ENCODE data around the gene CR1.
"Not testable (repeated sequence)": the region's sequence is repeated elsewhere in the genome, so short reads cannot be mapped to it uniquely, and the experiment has no call there.

CR1 gene

DNA sequence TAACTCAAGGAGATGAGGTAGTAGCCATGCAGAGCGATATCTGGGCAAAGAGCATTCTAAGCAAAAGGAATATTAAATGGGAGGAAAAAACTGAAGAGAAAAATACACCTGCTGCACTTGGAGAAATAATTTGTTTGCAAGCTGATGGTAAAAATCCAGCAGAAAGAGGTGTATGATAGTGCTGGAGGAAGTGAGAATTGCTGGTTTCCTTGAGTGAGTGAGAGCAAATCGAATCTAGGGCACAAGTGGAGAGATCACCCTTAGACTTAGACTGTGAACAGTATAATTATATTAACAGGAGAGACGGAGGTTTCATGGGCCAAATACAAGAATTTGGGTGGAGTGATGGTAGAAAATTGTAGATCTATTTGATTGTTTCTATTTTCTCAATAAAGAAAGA is 2.7 kb upstream of the CR1 start:
- Mint-ChIP-seq H3K4me1 (ENCODE audit: low read depth) (peaks cover 21% of the 10 kb centered on the region), H3K36me3 (ENCODE audit: low read depth) (peaks cover 6% of the 10 kb centered on the region), H3K27me3 (no peaks in the 10 kb centered on the region), H3K27ac (no peak overlapping the region), H3K9me3 (no peaks in the 10 kb centered on the region), H3K4me3 (no peak overlapping the region)
- intact Hi-C loops (cut with micrococcal nuclease), result no loop called here

DNA sequence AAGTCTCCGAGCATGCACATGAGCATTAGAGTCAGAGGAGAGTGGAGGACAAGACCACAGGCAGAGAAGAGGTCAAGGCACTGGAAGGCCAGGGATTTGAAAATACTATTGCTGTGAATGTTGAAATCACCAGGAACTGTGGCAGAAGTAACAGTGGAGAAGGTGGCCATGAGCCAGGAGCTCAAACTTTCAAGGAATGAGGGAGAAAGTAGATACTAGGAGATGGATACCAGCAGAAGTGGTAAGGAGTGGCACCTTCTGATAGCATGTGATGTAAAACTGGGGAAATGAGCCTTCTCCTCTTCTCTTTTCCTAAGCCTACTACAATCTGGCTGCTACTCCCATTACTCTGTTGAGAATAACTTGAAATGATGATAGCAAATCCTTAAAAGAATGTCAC is 1.8 kb upstream of the CR1 start:
- H3K4me1 Mint-ChIP-seq (ENCODE audit: low read depth), result peaks cover 28% of the 10 kb centered on the region
- peaks cover 6% of the 10 kb centered on the region for H3K36me3 Mint-ChIP-seq (ENCODE audit: low read depth)
- no peaks in the 10 kb centered on the region for H3K9me3 Mint-ChIP-seq
- no peaks in the 10 kb centered on the region for H3K27me3 Mint-ChIP-seq
- H3K4me3 Mint-ChIP-seq, result no peak overlapping the region
- no peak overlapping the region for H3K27ac Mint-ChIP-seq
- intact Hi-C loops (cut with micrococcal nuclease), result no loop called here

DNA sequence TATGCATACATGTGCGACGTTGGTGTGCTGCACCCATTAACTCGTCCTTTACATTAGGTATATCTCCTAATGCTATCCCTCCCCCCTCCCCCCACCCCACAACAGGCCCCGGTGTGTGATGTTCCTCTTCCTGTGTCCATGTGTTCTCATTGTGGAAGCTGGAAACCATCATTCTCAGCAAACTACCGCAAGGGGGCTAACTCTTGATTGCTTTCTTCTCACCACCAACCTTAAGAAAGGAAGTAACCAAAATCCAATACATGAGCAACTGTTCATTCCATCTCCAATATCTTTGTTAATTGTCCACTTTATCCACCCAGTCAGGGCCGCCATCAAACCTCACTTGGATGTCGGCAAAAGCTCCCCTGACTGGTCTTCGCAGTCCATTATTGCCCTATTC is 676 bp upstream of the CR1 start:
- peaks cover 29% of the 10 kb centered on the region for H3K4me1 Mint-ChIP-seq (ENCODE audit: low read depth)

DNA sequence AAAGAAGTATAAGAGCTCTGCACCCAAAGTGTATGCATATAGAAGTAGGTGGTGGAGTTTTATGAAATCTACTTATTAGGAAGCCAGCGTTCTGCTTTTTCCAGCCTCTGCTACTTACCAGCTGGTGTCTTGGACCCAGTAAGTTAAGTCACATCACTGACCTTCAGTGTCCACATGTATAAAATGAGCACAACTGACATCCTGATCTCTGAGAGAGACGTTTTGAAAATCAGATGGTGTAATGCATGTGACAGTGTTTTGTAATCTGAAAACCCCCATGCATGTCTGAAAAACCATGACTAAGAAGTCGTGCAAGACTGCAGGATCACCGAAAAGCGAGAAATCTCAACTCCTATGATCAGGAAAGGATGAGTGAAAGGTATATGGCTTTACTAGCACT is 2.0 kb downstream of the CR1 start:
- Mint-ChIP-seq H3K27me3 (no peaks in the 10 kb centered on the region), H3K4me1 (ENCODE audit: low read depth) (peaks cover 34% of the 10 kb centered on the region), H3K9me3 (no peaks in the 10 kb centered on the region), H3K36me3 (ENCODE audit: low read depth) (peaks cover 6% of the 10 kb centered on the region), H3K27ac (no peak overlapping the region), H3K4me3 (peak overlapping the region; percentile 17)
- intact Hi-C loops (cut with micrococcal nuclease), result loop anchor here (2.0 kb wide), 3 partner anchors 91 to 413 kb away; no protein-coding TSS in a partner anchor

More for the DNA sequence above, 676 bp upstream of the CR1 start:
- intact Hi-C loops (cut with micrococcal nuclease); H3K27me3 Mint-ChIP-seq; H3K9me3 Mint-ChIP-seq; H3K36me3 Mint-ChIP-seq (ENCODE audit: low read depth): not testable (repeated sequence)
- H3K4me3 Mint-ChIP-seq, result peak overlapping the region; percentile 95
- H3K27ac Mint-ChIP-seq, result peak overlapping the region; percentile 95

DNA sequence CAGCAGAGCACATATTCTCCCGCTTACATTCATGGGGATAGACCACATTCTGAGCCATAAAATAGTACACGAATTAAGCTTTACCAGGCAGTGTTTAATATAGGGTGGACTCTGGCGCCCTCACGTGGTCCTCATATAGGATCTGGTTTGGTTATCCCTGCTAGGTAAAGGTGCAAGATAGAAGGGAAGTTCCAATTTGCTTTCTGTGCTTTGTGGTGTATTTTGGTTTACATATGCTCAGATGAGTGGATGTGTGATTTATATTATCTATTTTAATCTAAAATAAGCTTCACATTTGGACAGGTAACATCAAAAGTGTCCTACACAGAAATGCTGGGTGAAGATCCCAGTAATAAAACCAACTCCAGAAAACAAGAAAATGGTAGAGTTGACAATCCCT is 3.6 kb downstream of the CR1 start:
- H3K4me3 Mint-ChIP-seq, result no peak overlapping the region
- peaks cover 34% of the 10 kb centered on the region for H3K4me1 Mint-ChIP-seq (ENCODE audit: low read depth)
- H3K27me3 Mint-ChIP-seq, result no peaks in the 10 kb centered on the region
- peaks cover 6% of the 10 kb centered on the region for H3K36me3 Mint-ChIP-seq (ENCODE audit: low read depth)
- intact Hi-C loops (cut with micrococcal nuclease), result loop anchor here (2.0 kb wide), 3 partner anchors 93 to 415 kb away; no protein-coding TSS in a partner anchor
- H3K9me3 Mint-ChIP-seq, result no peaks in the 10 kb centered on the region
- H3K27ac Mint-ChIP-seq, result no peak overlapping the region

DNA sequence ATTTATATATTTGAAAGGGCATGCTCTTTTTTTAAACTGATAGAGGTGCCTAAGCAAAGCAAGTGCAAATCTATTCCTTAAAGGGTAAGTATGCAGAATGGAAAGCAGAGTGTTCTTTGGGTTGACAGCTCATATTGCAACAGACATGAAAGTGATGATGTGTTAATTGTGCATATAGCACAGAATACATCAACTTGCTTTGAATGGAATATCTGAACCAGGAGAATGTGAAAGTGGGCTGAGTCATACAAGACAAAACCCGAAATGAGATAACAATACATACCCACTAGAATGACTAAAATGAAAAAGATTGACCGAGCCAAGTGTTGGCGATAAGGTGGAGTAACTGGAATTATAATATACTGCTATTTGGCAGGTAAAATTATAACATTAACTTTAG is 4.3 kb downstream of the CR1 start:
- H3K36me3 Mint-ChIP-seq (ENCODE audit: low read depth), result peaks cover 6% of the 10 kb centered on the region
- peaks cover 33% of the 10 kb centered on the region for H3K4me1 Mint-ChIP-seq (ENCODE audit: low read depth)
- H3K27me3 Mint-ChIP-seq, result no peaks in the 10 kb centered on the region
- H3K9me3 Mint-ChIP-seq, result no peaks in the 10 kb centered on the region
- H3K27ac Mint-ChIP-seq, result no peak overlapping the region
- intact Hi-C loops (cut with micrococcal nuclease), result no loop called here
- no peak overlapping the region for H3K4me3 Mint-ChIP-seq

DNA sequence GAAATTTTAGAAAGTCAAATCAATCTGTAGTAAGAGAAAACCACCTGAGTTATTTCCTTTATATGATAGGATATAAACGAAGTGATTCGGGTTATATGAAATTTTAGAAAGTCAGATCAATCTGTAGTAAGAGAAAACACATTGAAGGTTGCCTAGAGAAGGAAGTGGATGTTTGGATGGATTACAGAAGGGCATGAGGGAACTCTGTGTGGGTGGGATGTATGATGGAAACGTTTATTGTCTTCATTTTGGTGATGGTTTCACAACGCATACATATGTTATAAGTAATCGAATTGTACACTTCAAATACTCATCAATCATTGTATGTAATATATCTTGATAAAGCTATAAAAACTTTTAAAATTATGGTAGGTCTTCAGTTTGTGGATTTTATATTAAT is 5.1 kb downstream of the CR1 start:
- peaks cover 6% of the 10 kb centered on the region for H3K36me3 Mint-ChIP-seq (ENCODE audit: low read depth)
- H3K27me3 Mint-ChIP-seq, result no peaks in the 10 kb centered on the region
- peaks cover 26% of the 10 kb centered on the region for H3K4me1 Mint-ChIP-seq (ENCODE audit: low read depth)
- no peak overlapping the region for H3K4me3 Mint-ChIP-seq
- intact Hi-C loops (cut with micrococcal nuclease), result no loop called here
- H3K9me3 Mint-ChIP-seq, result no peaks in the 10 kb centered on the region
- no peak overlapping the region for H3K27ac Mint-ChIP-seq

DNA sequence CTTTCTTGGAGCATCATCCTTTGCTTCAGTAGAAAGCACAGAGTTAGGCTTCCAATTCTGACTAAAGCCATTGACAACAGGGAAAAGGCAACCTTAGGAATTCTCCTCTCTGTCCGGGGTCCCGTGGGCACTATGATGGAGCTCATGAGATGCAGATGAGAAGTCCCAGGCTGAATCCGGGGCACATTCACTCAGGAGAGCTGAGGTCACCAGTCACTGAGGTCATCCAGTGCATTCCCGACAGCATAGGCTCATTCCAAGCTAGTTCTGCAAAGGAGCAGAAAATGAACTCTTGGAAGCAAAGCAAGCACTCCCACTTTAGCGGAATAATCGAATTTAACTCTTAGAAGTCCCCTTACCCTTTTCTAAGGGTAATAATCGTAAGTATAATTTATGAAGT is 6.8 kb downstream of the CR1 start:
- H3K9me3 Mint-ChIP-seq, result no peaks in the 10 kb centered on the region
- intact Hi-C loops (cut with micrococcal nuclease), result no loop called here
- H3K4me3 Mint-ChIP-seq, result no peak overlapping the region
- H3K36me3 Mint-ChIP-seq (ENCODE audit: low read depth), result peaks cover 19% of the 10 kb centered on the region
- H3K27me3 Mint-ChIP-seq, result no peaks in the 10 kb centered on the region
- H3K27ac Mint-ChIP-seq, result no peak overlapping the region
- peaks cover 17% of the 10 kb centered on the region for H3K4me1 Mint-ChIP-seq (ENCODE audit: low read depth)

DNA sequence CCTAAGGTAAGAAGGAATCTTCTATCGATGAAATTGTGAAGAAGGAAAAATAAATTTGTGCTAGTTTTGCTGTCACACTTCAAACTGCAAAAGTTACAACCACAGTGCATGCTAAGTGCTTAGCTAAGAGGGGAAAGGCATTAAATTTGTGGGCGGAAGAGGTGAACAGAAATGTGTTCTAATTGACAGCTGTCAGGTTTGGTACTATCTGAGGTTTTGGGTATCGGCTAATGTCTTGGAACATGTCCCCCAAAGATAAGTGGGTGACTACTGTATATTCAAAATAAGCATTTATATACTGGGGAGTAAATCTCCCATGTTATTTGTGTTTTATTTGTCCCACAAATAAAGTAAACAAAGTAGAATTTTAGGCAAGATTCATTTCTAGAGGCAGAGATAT is 8.0 kb downstream of the CR1 start:
- peaks cover 25% of the 10 kb centered on the region for H3K36me3 Mint-ChIP-seq (ENCODE audit: low read depth)
- H3K4me1 Mint-ChIP-seq (ENCODE audit: low read depth), result peaks cover 8% of the 10 kb centered on the region
- no peaks in the 10 kb centered on the region for H3K27me3 Mint-ChIP-seq
- no peaks in the 10 kb centered on the region for H3K9me3 Mint-ChIP-seq
- no peak overlapping the region for H3K27ac Mint-ChIP-seq
- intact Hi-C loops (cut with micrococcal nuclease), result no loop called here
- H3K4me3 Mint-ChIP-seq, result no peak overlapping the region

DNA sequence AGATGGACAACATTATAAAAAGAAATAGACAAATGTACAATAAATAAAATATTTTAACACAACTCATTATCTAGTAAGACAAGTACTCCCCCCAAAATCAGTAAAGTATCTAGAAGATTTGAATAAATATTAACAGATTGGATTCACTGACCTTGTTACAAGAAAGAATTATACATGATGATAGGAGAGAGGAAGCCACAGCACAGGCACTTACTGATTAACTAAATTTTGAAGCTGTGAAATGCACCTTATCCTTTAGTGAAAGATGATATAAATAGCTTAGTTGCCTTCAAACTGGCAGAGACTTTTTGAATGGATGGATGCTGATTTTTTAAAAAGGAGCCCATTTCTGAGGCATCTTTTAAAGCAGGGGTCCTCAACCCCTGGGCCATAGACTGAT is 8.5 kb downstream of the CR1 start:
- H3K27ac Mint-ChIP-seq, result no peak overlapping the region
- no peaks in the 10 kb centered on the region for H3K27me3 Mint-ChIP-seq
- H3K4me3 Mint-ChIP-seq, result no peak overlapping the region
- H3K9me3 Mint-ChIP-seq, result no peaks in the 10 kb centered on the region
- peaks cover 25% of the 10 kb centered on the region for H3K36me3 Mint-ChIP-seq (ENCODE audit: low read depth)
- intact Hi-C loops (cut with micrococcal nuclease), result no loop called here
- H3K4me1 Mint-ChIP-seq (ENCODE audit: low read depth), result peaks cover 5% of the 10 kb centered on the region

DNA sequence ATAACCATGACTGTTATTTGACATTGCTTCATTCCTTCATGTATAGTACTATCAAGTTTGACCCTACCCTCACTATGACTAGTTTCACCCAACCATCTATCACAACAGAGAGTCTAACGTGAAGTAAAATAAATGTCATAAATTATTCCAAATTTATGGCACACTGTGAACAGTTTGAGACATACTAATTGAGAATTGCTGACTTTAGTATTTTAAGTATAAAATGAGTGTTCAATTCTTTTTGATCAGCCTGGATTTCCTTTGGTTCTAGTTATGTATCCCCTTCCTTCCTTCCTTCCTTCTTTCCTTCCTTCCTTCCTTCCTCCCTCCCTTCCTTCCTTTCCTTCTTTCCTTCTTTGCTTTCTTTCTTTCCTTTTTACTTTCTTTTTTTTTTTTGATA is 14.5 kb downstream of the CR1 start:
- Mint-ChIP-seq H3K9me3 (no peaks in the 10 kb centered on the region), H3K27ac (no peak overlapping the region), H3K36me3 (ENCODE audit: low read depth) (peaks cover 64% of the 10 kb centered on the region), H3K4me1 (ENCODE audit: low read depth) (no peaks in the 10 kb centered on the region), H3K27me3 (no peaks in the 10 kb centered on the region), H3K4me3 (no peak overlapping the region)
- intact Hi-C loops (cut with micrococcal nuclease), result no loop called here

DNA sequence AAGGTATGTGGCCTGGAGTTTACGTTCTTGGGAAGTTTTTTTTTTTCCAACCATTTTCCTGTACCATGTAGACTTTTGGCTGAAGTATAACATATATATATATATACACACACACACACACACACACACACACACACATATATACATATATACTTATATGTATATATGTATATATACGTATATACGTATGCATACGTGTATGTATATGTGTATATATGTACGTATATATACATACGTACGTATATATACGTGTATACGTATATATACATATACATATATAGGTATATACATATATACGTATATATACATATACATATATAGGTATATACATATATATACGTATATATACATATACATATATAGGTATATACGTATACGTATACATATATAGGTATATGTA is 18.9 kb downstream of the CR1 start:
- Mint-ChIP-seq H3K27me3 (no peaks in the 10 kb centered on the region), H3K27ac (no peak overlapping the region), H3K9me3 (peaks cover 7% of the 10 kb centered on the region), H3K36me3 (ENCODE audit: low read depth) (peaks cover 48% of the 10 kb centered on the region), H3K4me1 (ENCODE audit: low read depth) (peaks cover 4% of the 10 kb centered on the region), H3K4me3 (no peak overlapping the region)
- intact Hi-C loops (cut with micrococcal nuclease), result no loop called here

DNA sequence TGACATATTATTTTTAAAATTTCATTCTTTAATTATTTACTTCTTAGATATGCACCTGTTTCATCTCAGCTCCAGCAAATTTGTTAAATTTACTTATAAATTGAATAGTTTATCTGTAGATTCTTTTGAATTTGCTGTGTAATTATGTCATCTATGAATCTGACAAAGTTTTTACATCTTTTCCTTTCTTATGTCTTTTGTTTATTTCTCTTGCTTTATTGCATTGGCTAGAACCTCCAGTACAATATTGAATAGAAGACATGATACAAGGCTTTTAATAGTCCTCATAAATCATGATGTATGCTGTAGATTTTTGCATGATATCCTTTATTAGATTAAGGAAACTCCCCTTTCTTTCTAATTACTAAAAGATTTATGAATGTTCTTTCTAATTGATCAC is 20.8 kb downstream of the CR1 start:
- H3K36me3 Mint-ChIP-seq (ENCODE audit: low read depth), result peaks cover 35% of the 10 kb centered on the region
- H3K9me3 Mint-ChIP-seq, result peaks cover 7% of the 10 kb centered on the region
- intact Hi-C loops (cut with micrococcal nuclease), result no loop called here
- peaks cover 4% of the 10 kb centered on the region for H3K4me1 Mint-ChIP-seq (ENCODE audit: low read depth)
- no peak overlapping the region for H3K4me3 Mint-ChIP-seq
- H3K27ac Mint-ChIP-seq, result no peak overlapping the region
- no peaks in the 10 kb centered on the region for H3K27me3 Mint-ChIP-seq

DNA sequence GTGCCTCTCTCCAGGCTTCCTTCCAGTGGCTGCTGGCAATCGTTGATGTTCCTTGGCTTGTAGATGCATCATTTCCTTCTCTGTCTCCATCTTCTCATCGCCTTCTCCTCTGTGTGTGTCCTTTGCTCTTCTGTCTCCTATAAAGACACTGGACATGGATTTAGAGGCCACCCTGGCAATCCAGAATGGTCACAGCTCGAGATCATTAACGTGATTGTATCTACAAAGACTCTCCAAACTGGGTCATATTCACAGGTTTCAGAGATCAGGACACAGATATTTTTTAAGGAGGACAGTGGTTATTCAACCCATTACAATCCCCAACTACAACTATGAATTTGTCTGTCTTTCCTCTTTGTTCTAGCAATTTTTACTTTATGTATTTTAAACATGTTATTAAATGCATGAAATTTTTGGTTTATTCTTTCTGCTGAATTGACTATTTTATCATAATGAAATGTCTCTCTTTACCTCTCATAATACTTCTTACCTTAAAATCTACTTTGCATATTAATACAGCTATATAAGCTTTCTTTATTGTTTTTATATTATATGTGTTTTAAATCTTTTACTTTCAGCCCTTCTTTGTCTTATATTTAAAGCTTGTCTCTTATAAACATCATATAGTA is 22.8 kb downstream of the CR1 start:
- H3K27ac Mint-ChIP-seq, result no peak overlapping the region
- peaks cover 7% of the 10 kb centered on the region for H3K9me3 Mint-ChIP-seq

More for the DNA sequence above, 22.8 kb downstream of the CR1 start:
- Mint-ChIP-seq H3K4me1 (ENCODE audit: low read depth) (peaks cover 4% of the 10 kb centered on the region), H3K27me3 (no peaks in the 10 kb centered on the region), H3K4me3 (no peak overlapping the region), H3K36me3 (ENCODE audit: low read depth) (peaks cover 25% of the 10 kb centered on the region)
- intact Hi-C loops (cut with micrococcal nuclease), result no loop called here

Data from dendritic cell treated with granulocyte-macrophage colony-stimulating factor and Interleukin-4, amounts not matched to agents 40 ng/mL and 50 ng/mL, for 4 days (primary cell).